GM19397 (cell line): ENCODE results near the gene ELF1.

ENCODE experiments used
- ATAC-seq: cut with Tn5 transposase; IDR thresholded peaks from one replicate; pipeline ENCODE4 v1.9.1; 2021; ENCODE audit warnings: mild to moderate bottlenecking, moderate library complexity; ENCODE audit not compliant: unreplicated experiment

The ELF1 gene

DNA sequence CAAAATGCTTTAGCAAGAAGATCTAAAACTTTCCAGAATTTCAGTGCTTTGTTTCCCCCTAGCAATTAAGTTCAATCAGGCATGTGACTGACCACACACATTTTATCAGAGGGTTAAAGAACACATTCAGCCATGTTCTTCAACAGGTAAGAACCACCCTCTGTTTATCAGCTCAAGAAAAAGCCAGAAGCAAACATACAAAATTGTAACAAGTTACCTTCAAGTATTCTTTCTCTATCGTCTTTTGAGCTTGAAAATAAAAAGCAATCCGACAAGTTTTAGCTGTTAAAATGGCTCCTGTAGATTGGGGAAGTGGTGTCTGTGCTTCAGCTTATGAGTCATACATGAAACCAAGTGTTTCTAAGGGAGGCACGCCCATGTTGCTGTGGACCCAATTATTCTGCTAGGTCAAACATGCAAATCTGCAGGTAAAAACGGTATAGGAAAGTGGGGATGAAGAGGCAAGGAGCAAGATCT is at the start of gene ELF1:
Gene ELF1 (minus strand): TSS at position 306 of the 477 bp plus-strand sequence. CDS start 37,262 bp downstream, outside the sequence.
- peak; percentile 80 for ATAC-seq

DNA sequence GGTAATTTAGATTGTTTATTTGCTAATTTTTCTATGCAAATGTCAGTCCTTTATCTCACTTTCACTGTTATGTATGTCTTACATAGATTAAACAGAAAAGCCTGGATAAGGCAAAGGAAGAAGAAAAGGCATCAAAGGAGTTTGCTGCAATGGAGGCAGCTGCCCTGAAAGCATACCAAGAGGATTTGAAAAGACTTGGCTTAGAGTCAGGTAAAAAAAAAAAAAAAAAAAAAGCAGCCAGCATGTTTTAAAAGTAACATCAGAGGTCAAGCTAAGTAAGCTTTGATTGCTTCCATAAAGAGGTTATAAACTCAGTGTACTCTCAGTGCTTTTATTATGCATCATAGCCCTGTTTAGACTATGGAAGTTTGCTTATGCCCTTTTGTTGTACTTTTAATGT is 46.0 kb upstream of the ELF1 start:
- ATAC-seq, result no peak

DNA sequence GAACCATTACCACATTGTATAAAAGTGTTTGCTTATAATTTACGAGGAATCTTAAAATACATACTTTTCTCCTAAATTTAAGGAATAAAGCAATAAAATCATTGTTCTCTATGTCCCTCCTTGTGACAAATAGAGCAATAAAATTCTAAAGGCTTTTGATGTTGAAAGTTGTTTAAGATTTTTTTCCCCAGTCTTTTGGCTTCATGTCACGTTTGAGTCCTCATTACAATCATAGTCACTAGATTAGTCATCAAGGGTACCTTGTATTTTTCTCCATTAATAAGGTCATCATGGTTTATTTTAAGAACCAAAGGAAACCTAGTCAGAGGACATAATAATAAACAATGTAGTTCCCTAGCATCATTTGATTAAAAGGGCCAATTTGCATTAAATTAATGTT is 45.4 kb upstream of the ELF1 start:
- no peak for ATAC-seq

DNA sequence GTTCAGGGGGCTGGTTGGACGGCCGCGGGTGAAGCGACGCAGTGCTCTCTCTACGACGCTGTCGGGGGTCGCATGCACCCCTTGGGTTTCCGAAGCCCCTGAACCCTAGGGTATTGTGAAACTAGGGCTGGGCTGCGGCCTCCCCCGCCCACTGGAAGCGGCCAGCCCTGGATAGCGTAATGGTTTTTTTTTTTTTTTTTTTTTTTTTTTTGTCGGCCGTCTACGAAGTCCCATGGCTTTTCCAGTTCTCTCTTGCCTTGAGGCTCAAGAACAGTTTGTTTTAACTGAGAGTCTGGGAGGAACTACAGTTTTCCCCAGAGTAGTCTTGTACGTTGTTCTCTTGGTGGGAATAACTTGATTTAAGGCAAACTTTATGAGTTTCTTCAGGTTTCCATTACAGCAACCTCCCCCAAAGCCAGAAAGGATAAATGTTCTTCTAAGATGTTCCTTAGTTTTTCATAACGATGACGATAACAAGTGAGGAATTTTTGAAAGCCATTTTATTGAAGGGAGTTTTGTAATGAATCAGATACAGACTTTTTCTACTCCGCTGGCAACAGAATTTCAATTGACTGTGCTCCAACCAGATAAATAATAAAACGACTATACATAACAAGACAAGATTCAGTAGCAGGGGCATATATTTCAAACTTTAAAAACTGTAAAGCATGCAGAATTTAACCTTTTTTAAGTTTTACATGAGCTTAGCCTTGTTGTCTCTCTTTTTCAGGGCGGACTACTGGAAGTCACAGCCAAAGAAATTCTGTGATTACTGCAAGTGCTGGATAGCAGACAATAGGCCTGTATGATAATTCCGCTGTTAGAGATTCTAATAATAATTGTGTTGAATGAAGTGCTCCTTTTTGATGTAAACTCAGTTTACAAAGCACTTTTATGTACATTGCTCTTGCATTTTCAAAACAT is 43.1 kb upstream of the ELF1 start:
- ATAC-seq, result peak; percentile 27

DNA sequence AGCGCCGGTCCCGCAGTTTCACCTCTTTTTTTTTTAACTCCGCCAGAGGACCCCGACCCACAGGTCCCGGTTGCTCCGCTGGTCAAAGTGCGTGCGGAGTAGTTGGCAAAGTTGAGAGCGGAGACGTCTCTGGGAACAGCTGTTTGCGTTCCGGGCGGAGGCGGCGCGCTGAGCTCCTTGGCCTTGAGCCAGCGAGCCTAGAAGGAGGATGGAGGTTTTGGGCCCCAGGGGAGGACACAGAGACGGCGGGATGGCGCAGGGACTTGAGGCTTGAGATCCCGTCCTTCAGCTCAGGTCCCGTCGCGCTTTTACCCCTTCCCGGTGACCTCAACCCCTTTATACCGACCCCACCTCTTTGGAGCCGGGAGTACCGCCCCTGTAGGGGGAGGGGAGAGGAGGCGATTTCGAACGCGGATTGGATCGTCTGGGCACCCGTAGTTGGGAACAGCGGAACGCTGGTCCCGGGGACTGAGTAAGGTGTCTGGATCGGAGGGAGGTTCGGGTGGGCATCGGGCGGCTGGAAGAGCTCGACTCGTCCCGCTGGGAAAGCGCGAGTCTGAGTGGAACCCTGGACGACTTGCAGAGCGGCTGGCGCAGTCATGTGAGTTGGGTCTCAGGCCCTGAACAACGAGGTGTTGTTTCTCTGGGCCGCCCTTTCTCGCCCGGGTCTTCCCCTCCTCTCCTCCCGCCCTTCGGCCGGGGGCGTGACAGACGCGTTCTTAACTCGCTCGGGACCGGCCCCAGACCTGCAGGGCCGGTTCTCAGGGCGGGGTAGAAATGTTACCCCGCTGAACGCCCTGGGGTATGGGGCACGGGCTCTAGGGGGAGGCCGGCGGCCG is 42.2 kb upstream of the ELF1 start, which contains the start of gene WBP4:
Gene WBP4 (plus strand): TSS at position 435 of the 839 bp plus-strand sequence. CDS start 165 bp downstream, at position 600.
- peak; percentile 62 for ATAC-seq

DNA sequence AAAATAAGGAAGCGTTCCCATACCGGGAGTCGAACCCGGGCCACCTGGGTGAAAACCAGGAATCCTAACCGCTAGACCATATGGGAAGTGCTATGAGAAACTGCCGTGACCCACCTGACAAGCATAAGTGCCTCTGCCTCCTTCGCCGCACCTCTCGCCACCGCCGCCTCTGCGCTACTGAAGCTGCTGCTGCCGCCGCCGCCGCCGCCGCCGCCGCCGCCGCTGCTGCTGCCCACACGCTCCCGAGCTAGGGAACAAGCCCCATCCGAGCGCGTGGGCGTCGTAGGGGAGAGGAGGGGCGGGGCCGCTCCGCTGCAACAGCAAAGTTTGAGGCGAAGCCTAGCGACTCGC is 41.6 kb upstream of the ELF1 start:
- peak; percentile 31 for ATAC-seq

DNA sequence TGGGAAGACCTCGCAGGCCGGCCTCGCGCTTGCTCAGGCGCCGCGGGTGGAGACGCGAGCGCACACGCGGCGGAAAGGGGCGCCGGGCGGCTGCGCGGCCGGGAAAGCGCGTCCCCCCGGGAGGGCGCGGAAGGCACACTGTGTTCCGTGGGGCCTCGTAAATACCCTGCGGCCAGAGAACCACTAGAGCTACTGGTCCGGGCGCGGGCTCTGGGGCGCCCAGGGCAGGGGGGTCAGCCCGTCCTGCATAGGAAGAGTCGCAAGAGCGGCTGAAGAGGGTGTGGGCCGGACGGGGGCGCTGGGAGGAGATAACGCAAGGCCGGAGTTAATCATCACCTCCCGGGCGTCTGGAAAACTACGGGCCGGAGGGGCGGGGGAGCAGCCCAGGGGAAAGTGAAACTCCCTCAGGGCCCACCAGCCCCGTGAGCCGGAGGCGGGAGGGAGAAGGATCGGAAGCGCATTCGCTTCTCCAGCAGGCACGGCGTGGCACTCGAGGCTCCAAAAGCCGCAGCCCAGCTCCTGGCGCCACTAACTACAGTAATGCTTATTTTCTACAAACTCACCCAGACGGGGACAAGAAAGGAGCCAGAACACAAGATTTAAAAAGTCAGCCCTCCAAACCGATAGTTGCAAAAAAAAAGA is 41.1 kb upstream of the ELF1 start:
- ATAC-seq, result peak; percentile 51

DNA sequence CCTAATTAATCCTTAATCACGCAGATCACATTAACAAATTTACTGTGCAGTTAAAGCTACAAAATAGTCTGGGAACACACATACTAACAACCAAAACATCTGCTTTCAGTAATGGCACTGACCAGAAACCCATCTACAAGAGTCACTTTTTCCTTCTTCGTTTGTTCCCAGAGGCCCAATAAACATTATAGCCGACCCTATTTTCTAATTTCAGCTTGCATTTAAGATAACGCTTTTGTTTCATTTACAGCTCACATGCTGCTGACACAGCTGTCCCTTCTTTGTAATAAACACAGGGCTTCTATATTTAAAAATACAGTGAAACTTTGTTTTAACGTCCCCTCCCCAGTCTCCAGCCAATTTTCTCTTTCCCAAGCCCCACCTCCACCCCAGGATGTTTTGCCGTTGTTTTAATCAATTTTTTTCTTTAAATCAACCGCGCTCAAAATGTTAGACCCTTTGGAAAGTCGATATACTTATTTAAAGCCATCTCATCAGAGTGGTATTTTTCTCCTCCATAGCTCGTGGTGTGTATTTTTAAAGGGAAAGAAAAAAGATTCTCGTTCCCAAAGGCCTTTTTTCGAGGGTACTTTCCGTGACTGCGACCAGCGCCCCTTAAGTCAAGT is 40.5 kb upstream of the ELF1 start:
- no peak for ATAC-seq

DNA sequence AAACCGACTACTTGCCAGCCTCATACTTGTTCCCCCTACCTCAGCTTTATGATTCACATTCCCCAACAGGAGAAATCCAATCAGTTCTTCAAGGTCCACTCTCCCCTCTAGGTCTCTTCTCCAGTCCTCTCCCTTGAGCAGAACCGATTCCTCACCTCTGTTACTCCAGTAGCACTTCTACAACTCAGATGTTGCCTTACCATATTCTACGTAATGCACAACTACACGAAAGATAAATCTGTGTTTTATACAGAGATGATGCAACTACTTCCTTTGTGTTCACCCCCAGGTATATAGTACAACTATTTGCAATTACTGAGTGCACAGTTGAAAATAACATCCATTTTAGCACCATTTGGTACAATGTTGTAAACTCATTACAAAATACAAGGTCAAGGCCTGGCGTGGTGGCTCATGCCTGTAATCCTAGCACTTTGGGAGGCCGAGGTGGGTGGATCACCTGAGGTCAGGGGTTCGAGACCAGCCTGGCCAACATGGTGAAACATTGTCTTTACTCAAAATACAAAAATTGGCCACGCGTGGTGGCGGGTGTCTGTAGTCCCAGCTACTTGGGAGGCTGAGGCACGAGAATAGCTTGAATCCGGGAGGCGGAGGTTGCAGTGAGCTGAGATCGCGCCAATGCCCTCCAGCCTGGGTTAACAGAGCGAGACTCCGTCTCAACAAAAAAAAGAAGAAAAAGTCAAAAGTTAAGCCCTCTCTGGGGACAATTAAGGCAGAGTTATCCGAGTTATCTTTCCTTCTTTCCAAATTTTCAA is 39.4 kb upstream of the ELF1 start:
- no peak for ATAC-seq

DNA sequence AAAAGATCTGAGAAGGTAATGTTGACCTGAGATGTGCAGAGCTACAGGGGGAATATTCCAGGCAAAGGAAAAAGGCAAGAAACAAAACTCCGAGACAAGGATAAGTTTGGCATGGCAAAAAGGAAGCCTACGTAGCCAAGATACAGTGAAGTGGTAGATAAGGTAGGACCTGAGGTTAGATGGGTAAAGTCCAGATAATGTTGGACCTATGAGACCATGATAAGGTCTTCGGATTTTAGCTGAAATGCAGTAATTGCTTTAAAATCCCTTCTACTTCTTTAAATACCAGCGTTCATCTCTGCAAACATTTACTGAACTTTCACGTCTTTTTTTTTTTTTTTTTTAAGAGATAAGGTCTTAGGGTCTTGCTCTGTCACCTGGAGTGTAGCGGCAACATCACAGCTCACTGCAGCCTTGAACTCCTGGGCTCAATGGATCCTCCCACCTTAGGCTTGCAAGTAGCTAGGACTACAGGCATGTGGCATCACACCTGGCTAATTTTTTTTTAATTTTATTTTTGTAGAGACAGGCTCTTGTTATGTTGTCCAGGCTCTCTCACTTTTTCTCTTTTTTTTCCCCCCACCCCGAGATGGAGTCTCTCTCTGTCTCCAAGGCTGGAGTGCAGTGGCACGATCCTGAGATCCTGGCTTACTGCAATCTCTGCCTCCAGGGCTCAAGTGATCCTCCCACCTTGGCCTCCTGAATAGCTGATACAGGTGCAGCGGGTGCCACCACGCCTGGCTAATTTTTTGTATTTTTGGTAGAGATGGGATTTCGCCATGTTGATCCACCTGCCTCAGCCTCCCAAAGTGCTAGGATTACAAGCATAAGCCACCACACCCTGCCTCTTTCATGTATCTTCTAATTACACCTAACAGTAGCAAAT is 38.0 kb upstream of the ELF1 start:
- no peak for ATAC-seq

DNA sequence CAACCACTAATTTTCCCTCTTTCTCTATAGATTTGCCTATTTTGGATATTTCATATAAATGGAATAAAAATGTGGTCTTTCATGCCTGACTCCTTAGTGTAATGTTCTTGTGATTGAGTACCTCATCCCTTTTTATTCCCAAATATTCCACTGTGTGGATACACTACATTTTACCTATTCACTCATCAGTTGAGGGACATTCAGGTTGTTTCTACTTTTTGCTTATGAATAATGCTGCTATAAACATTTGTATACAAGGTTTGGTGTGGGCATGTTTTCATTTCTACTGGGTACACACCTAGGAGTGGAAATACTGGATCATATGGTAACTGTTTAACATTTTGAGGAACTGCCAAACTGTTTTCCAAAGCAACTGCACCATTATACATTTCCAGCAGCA is 37.1 kb upstream of the ELF1 start:
- no peak for ATAC-seq

DNA sequence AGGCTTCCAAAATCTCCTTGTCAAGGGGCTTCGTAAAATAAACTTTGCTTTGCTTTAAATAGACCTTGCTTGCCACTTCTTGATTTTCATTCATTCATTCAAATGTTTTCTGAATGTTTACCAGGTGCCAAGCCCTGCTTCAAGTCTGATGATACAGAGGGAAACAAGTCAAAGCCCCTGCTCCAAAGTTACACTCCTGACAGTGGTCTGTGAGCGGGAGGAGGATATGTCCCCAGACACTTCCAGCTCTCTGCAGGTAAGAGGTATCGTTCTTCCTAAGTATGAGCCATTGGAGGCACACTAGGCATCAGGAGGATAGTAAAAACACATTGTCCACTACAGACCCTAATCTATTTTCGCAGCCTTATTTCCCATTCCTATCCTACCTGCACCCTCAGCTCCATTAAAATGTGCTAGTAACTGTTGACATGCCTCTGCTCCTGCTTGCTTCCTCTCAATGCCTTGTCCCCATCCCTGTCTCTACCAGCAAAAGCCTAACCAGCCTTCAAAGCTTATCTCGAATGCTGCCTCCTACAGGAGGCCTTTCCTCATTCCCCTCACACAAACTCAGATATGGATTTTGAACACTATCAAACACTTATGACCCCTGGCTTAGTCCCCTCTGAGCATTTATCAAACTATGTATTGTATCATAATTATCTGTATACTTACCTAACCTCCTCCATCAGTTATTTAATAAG is 36.0 kb upstream of the ELF1 start:
- no peak for ATAC-seq

DNA sequence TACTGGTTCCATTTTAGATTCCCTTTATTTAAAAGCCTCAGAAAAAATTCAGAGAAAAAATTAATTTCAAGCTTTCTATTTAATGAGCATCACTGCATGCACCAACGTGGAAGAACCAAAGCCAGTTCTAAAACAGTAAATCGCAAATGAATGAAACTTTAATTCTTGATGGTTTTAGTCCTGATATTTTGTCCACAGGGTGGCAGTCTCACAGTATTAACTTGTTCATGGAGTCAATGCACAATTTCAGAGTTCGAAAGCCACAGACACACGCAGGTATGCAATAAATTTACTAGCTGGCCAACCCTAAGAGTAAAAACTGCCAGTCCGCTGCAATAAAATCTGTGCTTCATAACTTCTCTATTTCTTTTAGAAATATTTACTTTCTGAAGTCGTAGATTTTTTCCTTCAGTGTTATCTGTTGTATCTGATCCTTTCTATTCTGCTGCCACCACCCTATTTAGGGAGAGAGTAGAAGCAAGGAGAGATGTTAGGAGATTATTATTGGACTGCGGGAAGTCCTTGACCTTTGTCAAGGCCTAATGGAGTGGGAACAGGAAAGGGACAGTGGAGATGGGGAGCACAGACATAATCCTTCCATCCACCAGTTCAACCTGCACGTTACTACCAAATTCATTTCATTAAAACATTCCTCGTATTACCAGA is 35.2 kb upstream of the ELF1 start:
- ATAC-seq, result no peak

DNA sequence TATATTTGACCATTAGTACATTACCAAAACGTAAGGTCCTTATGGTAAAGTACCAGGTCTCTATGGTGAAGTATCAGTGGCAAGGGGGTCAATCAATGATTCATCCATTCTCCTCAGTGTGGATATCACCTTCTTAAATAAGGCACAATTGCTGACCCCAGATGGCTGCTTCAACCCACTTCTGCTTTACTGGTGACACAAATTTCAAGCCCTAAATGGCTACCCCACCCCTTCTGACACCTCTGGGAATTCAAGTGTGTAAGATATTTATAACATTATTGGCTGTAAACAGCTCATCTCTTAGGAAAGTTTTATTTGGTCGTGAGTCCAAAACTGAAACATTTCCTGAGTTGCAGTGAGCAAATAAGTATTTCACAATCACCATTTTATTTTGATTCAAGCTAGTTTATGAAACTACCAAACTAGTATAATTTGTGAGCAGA is 34.3 kb upstream of the ELF1 start:
- ATAC-seq, result peak; percentile 69

DNA sequence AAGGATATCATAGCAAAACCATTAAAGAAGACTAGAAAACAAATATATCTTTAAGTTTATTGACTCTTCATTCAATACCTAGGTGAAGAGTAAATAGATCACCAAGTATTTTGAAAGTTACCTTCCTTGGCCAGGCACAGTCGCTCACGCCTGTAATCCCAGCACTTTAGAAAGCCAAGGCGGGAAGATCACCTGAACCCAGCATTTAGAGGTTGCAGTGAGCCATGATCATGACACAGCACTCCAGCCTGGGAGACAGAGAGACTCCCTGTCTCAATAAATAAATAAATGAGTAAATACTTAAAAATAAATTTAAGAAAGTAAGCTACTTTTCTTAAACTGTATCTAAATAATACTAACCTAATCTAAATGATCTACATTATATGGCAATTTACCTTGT is 33.3 kb upstream of the ELF1 start:
- no peak for ATAC-seq

DNA sequence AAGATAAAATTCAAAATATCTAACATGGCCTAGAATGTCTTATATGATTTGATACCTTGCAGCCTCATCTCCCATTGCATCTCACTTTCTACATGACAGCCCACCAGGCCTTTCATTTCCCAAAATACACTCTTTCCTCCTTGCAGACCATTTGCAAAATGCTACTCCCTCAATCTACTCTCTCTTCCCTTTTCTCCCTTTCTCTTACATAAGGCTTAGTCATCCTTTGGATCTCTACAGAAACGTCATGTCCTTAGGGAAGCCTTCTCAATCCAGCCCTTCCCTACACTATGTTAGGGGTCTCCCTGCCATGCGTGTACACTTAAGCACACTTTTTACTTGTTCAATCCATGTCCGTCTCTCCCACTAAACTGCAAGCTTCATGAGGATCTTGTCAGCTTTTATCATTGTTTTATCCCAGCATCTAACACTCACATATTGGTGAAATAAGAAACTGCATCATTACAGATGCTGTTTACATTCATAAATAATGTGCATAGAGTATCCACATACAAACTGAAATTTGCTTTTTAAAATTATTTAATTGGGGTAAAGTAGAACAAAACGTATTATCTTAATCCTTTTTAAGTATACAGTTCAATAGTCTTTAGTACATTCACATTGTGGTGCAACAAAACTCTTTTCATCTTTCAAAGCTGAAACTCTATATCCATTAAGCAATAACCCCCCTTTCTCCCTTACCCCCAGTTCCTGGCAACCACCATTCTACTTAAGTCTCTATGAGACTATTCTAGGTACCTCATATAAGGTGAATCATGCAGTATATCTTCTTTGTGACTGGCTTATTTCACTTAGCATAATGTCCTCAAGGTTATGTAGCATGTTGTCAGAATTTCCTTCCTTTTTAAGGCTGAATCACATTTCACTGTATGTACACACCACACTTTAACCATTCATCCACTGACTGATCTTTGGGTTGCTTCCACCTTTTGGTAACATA is 30.6 kb upstream of the ELF1 start:
- no peak for ATAC-seq

DNA sequence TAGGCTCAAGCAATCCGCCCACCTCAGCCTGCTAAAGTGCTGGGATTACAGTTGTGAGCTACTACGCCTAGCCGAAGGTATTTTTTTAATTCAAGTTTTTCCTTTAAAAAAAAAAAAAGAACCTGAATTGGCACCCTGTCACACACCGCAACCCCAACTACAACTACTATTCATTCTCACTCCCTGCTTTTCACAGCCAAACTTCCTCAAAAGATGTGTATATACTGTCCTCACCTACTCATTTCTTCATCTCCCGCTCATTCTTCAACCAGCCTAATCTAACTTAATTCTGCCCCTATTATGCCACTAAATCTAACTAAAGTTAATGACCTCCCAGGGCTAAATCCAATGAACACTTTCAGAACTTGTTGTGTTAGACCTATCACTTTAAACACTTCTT is 29.5 kb upstream of the ELF1 start:
- no peak for ATAC-seq
